Measurements from ENCODE around the gene TDRD7.

TDRD7 gene

GRCh38 chr9:97386733-97387503, 25.0 kb upstream of the TDRD7 start (continued):
- no peak for TF ChIP-seq ZNF518A (tag by site-specific recombination; conservative IDR thresholded peaks at IDR 0.05; ENCODE audit: low read depth)
- TF ChIP-seq ZNF558 (tag by site-specific recombination; IDR thresholded peaks at IDR 0.05): no peak
- no peak for TF ChIP-seq ZBTB17 (tag by site-specific recombination; IDR thresholded peaks at IDR 0.05)
- no peak for TF ChIP-seq ZNF146 (tag by site-specific recombination; IDR thresholded peaks at IDR 0.05)
- no peak for TF ChIP-seq YY2 (tag by site-specific recombination; IDR thresholded peaks at IDR 0.05)
- no peak for TF ChIP-seq ZNF391 (tag by site-specific recombination; IDR thresholded peaks at IDR 0.05; ENCODE audit: borderline replicate concordance, low read depth)
- TF ChIP-seq KLF17 (tag by site-specific recombination; IDR thresholded peaks at IDR 0.05): peak; percentile 59; the same call in 1 of the 2 replicates
- TF ChIP-seq TCF7L2 (IDR thresholded peaks at IDR 0.05; ENCODE audit: borderline replicate concordance, low read depth, low read length): no peak
- no peak for TF ChIP-seq ZNF544 (tag by site-specific recombination; IDR thresholded peaks at IDR 0.05)
- TF ChIP-seq ZNF596 (tag by site-specific recombination; IDR thresholded peaks at IDR 0.05): no peak
- TF ChIP-seq ZNF148 (tag by site-specific recombination; IDR thresholded peaks at IDR 0.05; ENCODE audit: borderline replicate concordance): no peak
- TF ChIP-seq PRDM1 (tag by site-specific recombination; IDR thresholded peaks at IDR 0.05): no peak
- TF ChIP-seq HOXA7 (CRISPR knock-in tag; IDR thresholded peaks at IDR 0.05; ENCODE audit: borderline replicate concordance): no peak
- peak; percentile 80 for TF ChIP-seq CTCF (tag by site-specific recombination; IDR thresholded peaks at IDR 0.05)
- TF ChIP-seq ZNF157 (tag by site-specific recombination; IDR thresholded peaks at IDR 0.05): no peak
- TF ChIP-seq KLF7 (tag by site-specific recombination; IDR thresholded peaks at IDR 0.05; ENCODE audit: borderline replicate concordance): no peak
- no peak for TF ChIP-seq ZNF610 (tag by site-specific recombination; IDR thresholded peaks at IDR 0.05; ENCODE audit: borderline replicate concordance)
- no peak for TF ChIP-seq ZNF221 (tag by site-specific recombination; IDR thresholded peaks at IDR 0.05; ENCODE audit: borderline replicate concordance)
- no peak for TF ChIP-seq ZBTB20 (tag by site-specific recombination; IDR thresholded peaks at IDR 0.05)
- no peak for TF ChIP-seq ZNF561 (tag by site-specific recombination; IDR thresholded peaks at IDR 0.05; ENCODE audit: borderline replicate concordance)
- TF ChIP-seq ZNF174 (tag by site-specific recombination; IDR thresholded peaks at IDR 0.05): no peak
- TF ChIP-seq ZEB2 (tag by site-specific recombination; IDR thresholded peaks at IDR 0.05): no peak
- 0 out of 2 replicates have a peak, but pooled peaks have one; percentile 28 for TF ChIP-seq ZNF639 (tag by site-specific recombination; IDR thresholded peaks at IDR 0.05)
- TF ChIP-seq ZNF184 (tag by site-specific recombination; IDR thresholded peaks at IDR 0.05): no peak
- no peak for TF ChIP-seq ZFP3 (tag by site-specific recombination; IDR thresholded peaks at IDR 0.05; ENCODE audit: low read depth)

Measured in HEK293 (cell line).